Measurements from ENCODE around the gene UROC1. TPM values are rescaled to one million over a fixed set of nuclear protein-coding genes. Genes with fewer than 3 reads are reported as not detected.

UROC1 gene
- total RNA-seq, 3 donors from 2014 or later = not detected

DNA sequence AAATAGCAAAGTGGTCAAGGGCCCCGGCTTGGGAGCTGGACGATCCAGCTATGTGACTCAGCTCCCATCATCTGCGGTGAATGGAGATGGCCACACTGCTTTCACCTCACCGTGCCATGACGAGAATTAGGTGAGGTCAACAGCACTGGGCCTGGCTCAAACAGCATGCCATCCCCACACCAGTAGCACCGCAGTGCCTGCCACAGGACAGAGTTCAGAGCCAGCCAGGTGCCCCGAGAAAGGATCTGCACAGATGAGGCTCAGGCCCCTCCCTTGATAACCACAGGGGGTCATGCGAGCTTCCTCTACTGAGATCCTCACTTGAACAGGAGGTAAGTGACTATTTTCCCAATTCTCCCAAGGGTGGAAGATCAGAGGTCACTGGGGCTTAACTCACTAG is 71.3 kb downstream of the UROC1 start:
- Histone ChIP-seq H3K4me3 (no peak overlapping the region), H3K9me3 (no peaks in the 10 kb centered on the region), H3K36me3 (ENCODE audit: low read depth) (no peaks in the 10 kb centered on the region), H3K4me1 (ENCODE audit: low read depth) (no peaks in the 10 kb centered on the region)
- no peak for DNase-seq
- ATAC-seq = no peak
- intact Hi-C loops (cut with DNase I, micrococcal nuclease) = no loop called here
- no peak for TF ChIP-seq CTCF (IDR thresholded peaks at IDR 0.05)

DNA sequence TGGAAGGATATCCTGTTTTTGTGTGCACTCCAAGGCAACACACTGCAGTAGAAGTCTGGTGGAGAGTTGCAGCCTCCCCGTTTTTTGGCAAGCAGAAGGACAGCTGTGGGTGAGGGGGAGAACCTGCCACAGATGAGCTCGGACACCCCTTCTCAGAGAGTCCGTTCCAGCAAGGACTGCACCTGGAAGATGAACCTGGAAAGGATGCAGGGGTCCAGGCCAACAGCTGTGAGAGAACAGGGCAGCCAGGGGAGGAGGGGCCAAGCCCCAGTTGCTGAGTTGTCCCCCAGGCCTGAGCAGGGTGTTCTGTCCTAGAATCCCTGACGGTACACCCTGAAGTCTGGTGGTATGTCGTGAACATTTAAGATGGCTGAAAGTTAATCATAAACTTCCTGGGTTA is 72.1 kb downstream of the UROC1 start:
- no peak for TF ChIP-seq CTCF (IDR thresholded peaks at IDR 0.05)
- Histone ChIP-seq H3K4me3 (no peak overlapping the region), H3K9me3 (no peaks in the 10 kb centered on the region), H3K36me3 (ENCODE audit: low read depth) (no peaks in the 10 kb centered on the region), H3K4me1 (ENCODE audit: low read depth) (no peaks in the 10 kb centered on the region)
- no peak for DNase-seq
- intact Hi-C loops (cut with DNase I, micrococcal nuclease) = no loop called here
- no peak for ATAC-seq

- no peak overlapping the region for H3K4me3 ChIP-seq
- DNase-seq (no peak), ATAC-seq (no peak)
- H3K4me1 ChIP-seq (ENCODE audit: low read depth) = no peaks in the 10 kb centered on the region
- H3K9me3 ChIP-seq = no peaks in the 10 kb centered on the region
- intact Hi-C loops (cut with DNase I, micrococcal nuclease) = no loop called here
- no peaks in the 10 kb centered on the region for H3K36me3 ChIP-seq (ENCODE audit: low read depth)
- TF ChIP-seq CTCF (IDR thresholded peaks at IDR 0.05) = no peak
Observed at GRCh38 chr3:126442856-126443242, 74.7 kb downstream of the UROC1 start.

DNA sequence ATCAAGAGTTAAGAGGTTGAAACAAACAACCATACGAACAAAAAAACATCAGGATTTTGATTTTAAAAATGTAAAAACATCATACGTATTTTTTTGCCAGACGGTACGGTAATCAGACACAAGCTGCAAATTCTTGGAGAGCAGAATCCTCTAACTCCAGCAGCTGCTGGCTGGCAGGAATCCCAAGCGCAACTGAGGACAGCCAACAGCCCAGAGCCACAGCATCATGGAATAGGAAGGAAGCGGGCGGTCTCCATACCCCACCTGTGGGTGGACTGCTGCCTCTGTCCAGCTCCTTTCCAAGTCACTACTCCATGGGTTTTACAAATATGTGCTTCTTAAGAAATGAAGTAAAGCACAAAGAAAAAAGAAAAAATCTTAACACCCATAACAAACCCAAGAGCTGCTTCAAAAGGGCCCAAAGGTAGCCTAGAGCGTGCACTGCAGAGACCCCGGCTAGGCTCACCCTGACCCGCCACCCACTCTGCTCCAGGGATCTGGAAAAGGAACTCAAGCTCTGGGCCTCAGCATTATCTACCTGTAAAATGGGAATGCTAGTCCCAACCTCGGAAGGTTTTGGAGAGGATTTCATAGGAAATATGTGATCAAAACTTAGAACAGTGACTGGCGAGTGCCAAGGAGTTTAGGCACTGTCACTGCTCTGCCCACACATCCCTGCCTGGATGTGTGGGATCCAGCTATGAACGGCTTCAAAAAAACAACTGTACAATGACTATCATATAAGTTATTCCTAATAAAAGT is 75.3 kb downstream of the UROC1 start:
- no peak for ATAC-seq
- no peak for TF ChIP-seq CTCF (IDR thresholded peaks at IDR 0.05)
- intact Hi-C loops (cut with DNase I, micrococcal nuclease) = no loop called here

GRCh38 chr3:126441256-126441880 is 76.2 kb downstream of the UROC1 start:
- H3K4me3 ChIP-seq = no peak overlapping the region
- ATAC-seq (no peak), DNase-seq (no peak)
- no peaks in the 10 kb centered on the region for H3K36me3 ChIP-seq (ENCODE audit: low read depth)
- no peak for TF ChIP-seq CTCF (IDR thresholded peaks at IDR 0.05)
- intact Hi-C loops (cut with DNase I, micrococcal nuclease) = no loop called here
- no peaks in the 10 kb centered on the region for H3K9me3 ChIP-seq
- H3K4me1 ChIP-seq (ENCODE audit: low read depth) = no peaks in the 10 kb centered on the region

More for the DNA sequence above, 75.3 kb downstream of the UROC1 start:
- H3K36me3 ChIP-seq (ENCODE audit: low read depth) = no peaks in the 10 kb centered on the region
- peak in 1 of 3 donors; percentile 12 for DNase-seq
- H3K4me3 ChIP-seq = no peak overlapping the region
- H3K9me3 ChIP-seq = no peaks in the 10 kb centered on the region
- H3K4me1 ChIP-seq (ENCODE audit: low read depth) = no peaks in the 10 kb centered on the region

Data from mucosa of descending colon (tissue), 3 donors.